ENCODE data around the gene SPDEF.

DNA sequence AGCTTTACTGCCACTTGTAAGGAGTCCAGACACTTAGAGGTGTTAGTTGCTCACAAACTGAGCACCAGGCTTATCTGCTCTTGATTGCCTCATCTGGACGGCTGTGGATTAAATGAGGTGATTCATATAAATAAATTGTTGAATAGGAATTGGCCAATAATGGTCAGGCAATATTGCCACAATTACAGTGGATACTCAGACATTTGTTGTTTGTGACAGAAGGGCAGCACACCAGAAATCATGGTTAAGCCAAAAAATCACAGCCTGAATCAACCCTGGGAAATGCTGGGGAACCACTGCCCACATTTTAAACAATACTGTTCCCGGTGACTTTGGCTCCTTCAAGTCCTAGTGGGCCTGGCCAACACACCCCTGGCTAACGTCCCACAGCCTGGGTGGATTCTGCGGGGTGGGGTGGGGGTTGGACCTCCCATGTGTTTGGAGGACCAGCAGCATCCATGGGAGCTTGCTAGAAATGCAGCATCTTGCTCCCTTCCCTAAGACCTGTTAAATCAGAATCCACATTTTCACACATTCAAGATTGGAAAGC is 29.5 kb upstream of the SPDEF start:
- TF ChIP-seq, protein P1, sequence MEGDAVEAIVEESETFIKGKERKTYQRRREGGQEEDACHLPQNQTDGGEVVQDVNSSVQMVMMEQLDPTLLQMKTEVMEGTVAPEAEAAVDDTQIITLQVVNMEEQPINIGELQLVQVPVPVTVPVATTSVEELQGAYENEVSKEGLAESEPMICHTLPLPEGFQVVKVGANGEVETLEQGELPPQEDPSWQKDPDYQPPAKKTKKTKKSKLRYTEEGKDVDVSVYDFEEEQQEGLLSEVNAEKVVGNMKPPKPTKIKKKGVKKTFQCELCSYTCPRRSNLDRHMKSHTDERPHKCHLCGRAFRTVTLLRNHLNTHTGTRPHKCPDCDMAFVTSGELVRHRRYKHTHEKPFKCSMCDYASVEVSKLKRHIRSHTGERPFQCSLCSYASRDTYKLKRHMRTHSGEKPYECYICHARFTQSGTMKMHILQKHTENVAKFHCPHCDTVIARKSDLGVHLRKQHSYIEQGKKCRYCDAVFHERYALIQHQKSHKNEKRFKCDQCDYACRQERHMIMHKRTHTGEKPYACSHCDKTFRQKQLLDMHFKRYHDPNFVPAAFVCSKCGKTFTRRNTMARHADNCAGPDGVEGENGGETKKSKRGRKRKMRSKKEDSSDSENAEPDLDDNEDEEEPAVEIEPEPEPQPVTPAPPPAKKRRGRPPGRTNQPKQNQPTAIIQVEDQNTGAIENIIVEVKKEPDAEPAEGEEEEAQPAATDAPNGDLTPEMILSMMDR (IDR thresholded peaks at IDR 0.05): no peak
- no peak for TF ChIP-seq POLR2A (IDR thresholded peaks at IDR 0.05)

Measured in body of pancreas (tissue), 4 donors.